C4-2B (cell line): ENCODE results near the gene PRSS56.

Experiments used
- CTCF ChIP-seq: fragments of 450-650 bp; conservative IDR thresholded peaks from 2 replicates; pipeline ENCODE4 v1.5.1; 2017; ENCODE audit warnings: mild to moderate bottlenecking
- ZFX ChIP-seq: fragments of 450-650 bp; IDR thresholded peaks from 2 replicates; pipeline ENCODE4 v1.6.1; 2017

GRCh38 chr2:232473467-232473890 is 46.7 kb upstream of the PRSS56 start:
- TF ChIP-seq CTCF (no peak), ZFX (no peak)
